Endodermal cell (in vitro differentiated cells): ENCODE measurements around the gene CADM1. TPM values are rescaled to one million over a fixed set of nuclear protein-coding genes. Genes with fewer than 3 reads are reported as not detected.

Experiments used
- DNase-seq: peaks from one replicate; pipeline ENCODE4 v3.0.0-alpha.2; 2017
- H3K27ac ChIP-seq: 2 replicates; pipeline ENCODE4 v1.5.1; 2013; ENCODE audit warnings: mild to moderate bottlenecking, low read depth, low read length, moderate library complexity
- H3K27me3 ChIP-seq: 2 replicates; pipeline ENCODE4 v1.6.1; 2013; ENCODE audit warnings: mild to moderate bottlenecking, low read length, moderate library complexity; ENCODE audit not compliant: insufficient read depth, control insufficient read depth, poor library complexity, severe bottlenecking
- H3K36me3 ChIP-seq: 2 replicates; pipeline ENCODE4 v1.7.0; 2013; ENCODE audit warnings: mild to moderate bottlenecking, low read length, moderate library complexity; ENCODE audit not compliant: control insufficient read depth, insufficient read depth
- H3K4me1 ChIP-seq: one replicate; pipeline ENCODE4 v1.7.0; 2013; ENCODE audit warnings: low read length; ENCODE audit not compliant: control insufficient read depth, insufficient read depth
- H3K4me3 ChIP-seq: 2 replicates; pipeline ENCODE4 v1.5.1; 2013; ENCODE audit warnings: mild to moderate bottlenecking, low read length, moderate library complexity
- H3K9ac ChIP-seq: 2 replicates; pipeline ENCODE4 v1.6.1; 2013; ENCODE audit warnings: mild to moderate bottlenecking, low read length, moderate library complexity; ENCODE audit not compliant: poor library complexity, severe bottlenecking; ENCODE audit errors: extremely low read depth
- H3K9me3 ChIP-seq: 2 replicates; pipeline ENCODE4 v1.6.1; 2013; ENCODE audit warnings: mild to moderate bottlenecking, low read length, moderate library complexity; ENCODE audit not compliant: control insufficient read depth
- H3K27ac Mint-ChIP-seq: 2 replicates; pipeline ENCODE4 v1.8.0; 2020; ENCODE audit warnings: mixed read lengths
- H3K27me3 Mint-ChIP-seq: 2 replicates; pipeline ENCODE4 v1.8.0; 2021; ENCODE audit warnings: mild to moderate bottlenecking, mixed read lengths; ENCODE audit not compliant: insufficient read depth
- H3K36me3 Mint-ChIP-seq: 2 replicates; pipeline ENCODE4 v1.8.0; 2020; ENCODE audit warnings: low read depth, mixed read lengths
- H3K4me1 Mint-ChIP-seq: 2 replicates; pipeline ENCODE4 v1.8.0; 2020; ENCODE audit warnings: mixed read lengths
- H3K4me3 Mint-ChIP-seq: 2 replicates; pipeline ENCODE4 v1.8.0; 2020; ENCODE audit warnings: mild to moderate bottlenecking, moderate library complexity, mixed read lengths
- H3K9me3 Mint-ChIP-seq: 2 replicates; pipeline ENCODE4 v1.8.0; 2020; ENCODE audit warnings: mild to moderate bottlenecking, mixed read lengths
- CTCF ChIP-seq: fragments of 200-600 bp; sonication (generic); conservative IDR thresholded peaks from 2 replicates; pipeline ENCODE4 v1.5.0; 2021; ENCODE audit warnings: antibody characterized with exemption, mild to moderate bottlenecking
- WGBS, 2 experiments: methylation state at CpG; one replicate each; pipeline versions ENCODE4 v1.1.5 to v1.1.7; 2013; ENCODE audit warnings: missing lambda C conversion rate in 2 of 2, mixed read lengths in 1 of 2; ENCODE audit not compliant: insufficient coverage in 1 of 2, insufficient read length in 1 of 2; 5-methylcytosine and 5-hydroxymethylcytosine counted together
- total RNA-seq, 2 donors: library from RNA; stranded (reverse); fragmentation: NEBNext Ultra II Directional in 1 of 2; extraction: Animal tissue kit (Norgen Biotek cat#: 25700) in 1 of 2; gene quantifications; 2 replicates in 1 of 2; 3 replicates in 1 of 2; pipeline ENCODE4 v1.2.1, GENCODE V29; 2021

CADM1 gene
- total RNA-seq, 2 donors from 2014 or later, result 76.3 to 88.2 TPM

DNA sequence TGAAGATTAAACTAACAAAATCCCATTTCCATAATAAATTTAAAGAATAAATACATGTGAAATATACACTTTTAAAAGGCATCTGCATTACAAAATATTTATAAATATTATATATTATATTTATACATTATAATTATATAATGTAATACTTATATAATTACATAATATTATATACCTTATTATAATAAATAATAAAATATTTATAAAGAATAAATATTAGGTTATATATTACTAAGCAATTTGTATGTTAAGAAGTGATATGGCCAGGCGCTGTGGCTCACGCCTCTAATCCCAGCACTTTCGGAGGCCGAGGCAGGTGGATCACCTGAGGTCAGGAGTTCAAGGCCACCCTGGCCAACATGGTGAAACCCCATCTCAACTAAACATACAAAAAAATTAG lies 97.8 kb downstream of the CADM1 start:
- Histone ChIP-seq H3K4me3 (no peak overlapping the region), H3K4me1 (no peaks in the 10 kb centered on the region), H3K27me3 (no peaks in the 10 kb centered on the region), H3K36me3 (no peaks in the 10 kb centered on the region), H3K9me3 (no peaks in the 10 kb centered on the region), H3K27ac (no peak overlapping the region), H3K9ac (no peak overlapping the region)
- TF ChIP-seq CTCF, result no peak
- Mint-ChIP-seq H3K4me3 (no peak overlapping the region), H3K9me3 (no peaks in the 10 kb centered on the region), H3K27ac (no peak overlapping the region), H3K27me3 (no peaks in the 10 kb centered on the region), H3K36me3 (peaks cover 2% of the 10 kb centered on the region), H3K4me1 (peaks cover 30% of the 10 kb centered on the region)
- DNase-seq, result no peak
- 96 to 100% methylated on average over 4 of the region's 4 CpGs for whole genome bisulfite sequencing, 2 experiments

- Histone ChIP-seq H3K36me3 (no peaks in the 10 kb centered on the region), H3K27ac (no peak overlapping the region), H3K4me1 (no peaks in the 10 kb centered on the region), H3K4me3 (no peak overlapping the region), H3K9ac (no peak overlapping the region), H3K27me3 (no peaks in the 10 kb centered on the region), H3K9me3 (no peaks in the 10 kb centered on the region)
- Mint-ChIP-seq H3K4me3 (no peak overlapping the region), H3K27me3 (peaks cover 39% of the 10 kb centered on the region), H3K36me3 (peaks cover 20% of the 10 kb centered on the region), H3K27ac (no peak overlapping the region), H3K4me1 (no peaks in the 10 kb centered on the region), H3K9me3 (no peaks in the 10 kb centered on the region)
- no peak for DNase-seq
- 89 to 90% methylated on average over 1 of the region's 2 CpGs for WGBS, 2 experiments
- no peak for TF ChIP-seq CTCF
Measured at GRCh38 chr11:115398333-115399080, 105.7 kb downstream of the CADM1 start.

GRCh38 chr11:115396533-115396932 lies 107.7 kb downstream of the CADM1 start:
- H3K36me3 Mint-ChIP-seq, result peaks cover 19% of the 10 kb centered on the region
- no peak overlapping the region for H3K4me3 ChIP-seq
- H3K9ac ChIP-seq, result no peak overlapping the region
- H3K9me3 ChIP-seq, result no peaks in the 10 kb centered on the region
- no peaks in the 10 kb centered on the region for H3K27me3 ChIP-seq
- H3K4me3 Mint-ChIP-seq, result no peak overlapping the region
- peaks cover 57% of the 10 kb centered on the region for H3K27me3 Mint-ChIP-seq
- H3K4me1 ChIP-seq, result no peaks in the 10 kb centered on the region
- peaks cover 5% of the 10 kb centered on the region for H3K4me1 Mint-ChIP-seq
- 93 to 100% methylated on average over 1 of the region's 1 CpG for whole genome bisulfite sequencing, 2 experiments
- H3K27ac Mint-ChIP-seq, result no peak overlapping the region
- DNase-seq, result no peak
- H3K36me3 ChIP-seq, result no peaks in the 10 kb centered on the region
- no peak for TF ChIP-seq CTCF
- H3K9me3 Mint-ChIP-seq, result no peaks in the 10 kb centered on the region
- H3K27ac ChIP-seq, result no peak overlapping the region
